ENCODE measurements around the gene TMED6.
"Not testable (repeated sequence)": the region's sequence is repeated elsewhere in the genome, so short reads cannot be mapped to it uniquely, and the experiment has no call there.

Gene TMED6

GRCh38 chr16:69301861-69302260 is 49.7 kb downstream of the TMED6 start:
- no peak for DNase-seq (ENCODE audit: low read depth)

- DNase-seq (ENCODE audit: low read depth): no peak
Measured at GRCh38 chr16:69301187-69301586, 50.4 kb downstream of the TMED6 start.

GRCh38 chr16:69298261-69298660 is 53.3 kb downstream of the TMED6 start:
- no peak for DNase-seq (ENCODE audit: low read depth)

GRCh38 chr16:69296771-69297170 is 54.8 kb downstream of the TMED6 start:
- DNase-seq (ENCODE audit: low read depth): not testable (repeated sequence)

- no peak for DNase-seq (ENCODE audit: low read depth)
Measured at GRCh38 chr16:69294051-69294450, 57.5 kb downstream of the TMED6 start.

GRCh38 chr16:69293401-69293800 is 58.2 kb downstream of the TMED6 start:
- no peak for DNase-seq (ENCODE audit: low read depth)
